ENCODE results near the gene LHFPL6.

GRCh38 chr13:39578821-39579291, 24.1 kb downstream of the LHFPL6 start:
- TF ChIP-seq CTCF (IDR thresholded peaks at IDR 0.05 in 8 of 11, conservative IDR thresholded peaks at IDR 0.05 in 3 of 11) (no peak), POLR2A (IDR thresholded peaks at IDR 0.05) (no peak)
